HL-60 (cell line): ENCODE measurements around the gene SPRR2D.
"Not testable (repeated sequence)": the region's sequence is repeated elsewhere in the genome, so short reads cannot be mapped to it uniquely, and the experiment has no call there.

ENCODE experiments used
- DNase-seq, 2 experiments: peaks; one replicate each; pipeline ENCODE4 v3.0.0-alpha.2; 2010 to 2020; ENCODE audit warnings: low read depth in 1 of 2, low spot score in 1 of 2
- H3K27ac ChIP-seq: fragments of 250-450 bp; sonication (Bioruptor Pico); replicated peaks from 2 replicates; pipeline ENCODE4 v1.5.1; 2020; ENCODE audit warnings: mild to moderate bottlenecking, moderate library complexity
- H3K27me3 ChIP-seq: fragments of 250-450 bp; sonication (Bioruptor Pico); 2 replicates; pipeline ENCODE4 v1.5.1; 2021; ENCODE audit warnings: mild to moderate bottlenecking, moderate library complexity; ENCODE audit not compliant: insufficient read depth, poor library complexity, severe bottlenecking
- H3K4me3 ChIP-seq: replicated peaks from 2 replicates; pipeline ENCODE4 v1.5.1; 2011; ENCODE audit warnings: mild to moderate bottlenecking, control low read depth, low read length; ENCODE audit not compliant: insufficient read depth
- GABPA ChIP-seq: IDR thresholded peaks from 2 replicates; pipeline ENCODE4 v1.6.1; 2012; ENCODE audit warnings: low read depth
- POLR2AphosphoS5 ChIP-seq: IDR thresholded peaks from 2 replicates; pipeline ENCODE4 v1.6.1; 2012; ENCODE audit warnings: low read depth
- SPI1 ChIP-seq: IDR thresholded peaks from 2 replicates; pipeline ENCODE4 v1.6.1; 2012; ENCODE audit warnings: low read depth, mild to moderate bottlenecking, borderline replicate concordance
- TF ChIP-seq, protein P1 (sequence below): IDR thresholded peaks from one replicate; pipeline ENCODE4 v1.5.1; 2011; ENCODE audit warnings: low read length, control low read depth, inconsistent platforms; ENCODE audit not compliant: insufficient read depth
- TF ChIP-seq, protein P2 (sequence below): IDR thresholded peaks from 2 replicates; pipeline ENCODE4 v1.6.1; 2012; ENCODE audit warnings: low read depth; ENCODE audit not compliant: insufficient replicate concordance

Gene SPRR2D

DNA sequence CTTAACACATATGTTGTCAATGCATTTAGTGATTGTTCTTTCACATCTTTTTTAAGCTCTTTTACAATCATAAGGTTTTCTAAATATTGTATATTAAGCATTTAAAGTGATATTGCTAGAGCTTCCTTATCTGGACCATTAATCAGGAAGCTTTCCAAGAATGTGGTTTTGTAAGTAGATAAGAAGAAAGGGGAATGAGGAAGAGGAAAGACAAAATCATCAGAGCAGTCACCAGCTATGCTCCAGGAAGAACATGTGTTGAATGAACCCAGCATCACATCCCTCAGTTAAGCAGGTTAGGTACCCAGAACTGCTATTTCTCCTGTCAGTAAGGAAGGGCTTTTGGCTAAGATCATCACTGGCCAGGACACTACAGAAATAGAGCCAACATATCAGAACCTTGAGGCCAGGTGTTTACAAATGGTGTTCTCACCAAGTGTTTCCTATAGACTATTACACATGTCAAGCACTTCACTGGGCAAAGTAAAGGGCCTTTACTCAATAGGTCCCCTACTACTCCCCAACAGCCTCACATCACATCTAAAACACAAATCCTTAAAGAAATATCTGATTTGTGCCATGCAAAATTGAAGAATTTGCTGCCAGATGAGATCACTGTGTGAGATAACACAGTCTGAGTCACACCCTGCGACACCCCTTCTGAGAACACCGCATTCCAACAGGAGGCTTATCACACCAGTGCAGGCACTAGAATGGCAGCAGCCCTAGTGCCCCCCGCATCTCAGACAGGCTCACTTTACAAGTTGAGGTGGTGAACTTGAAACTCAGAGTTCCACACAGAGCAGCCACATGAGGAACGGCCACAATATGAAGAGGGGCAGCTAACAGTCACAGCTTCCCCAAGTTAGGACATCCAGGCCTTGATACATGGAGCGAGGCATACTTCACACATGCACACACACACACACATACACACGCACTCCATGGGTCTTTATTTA is 18.2 kb upstream of the SPRR2D start:
- TF ChIP-seq, protein P1, sequence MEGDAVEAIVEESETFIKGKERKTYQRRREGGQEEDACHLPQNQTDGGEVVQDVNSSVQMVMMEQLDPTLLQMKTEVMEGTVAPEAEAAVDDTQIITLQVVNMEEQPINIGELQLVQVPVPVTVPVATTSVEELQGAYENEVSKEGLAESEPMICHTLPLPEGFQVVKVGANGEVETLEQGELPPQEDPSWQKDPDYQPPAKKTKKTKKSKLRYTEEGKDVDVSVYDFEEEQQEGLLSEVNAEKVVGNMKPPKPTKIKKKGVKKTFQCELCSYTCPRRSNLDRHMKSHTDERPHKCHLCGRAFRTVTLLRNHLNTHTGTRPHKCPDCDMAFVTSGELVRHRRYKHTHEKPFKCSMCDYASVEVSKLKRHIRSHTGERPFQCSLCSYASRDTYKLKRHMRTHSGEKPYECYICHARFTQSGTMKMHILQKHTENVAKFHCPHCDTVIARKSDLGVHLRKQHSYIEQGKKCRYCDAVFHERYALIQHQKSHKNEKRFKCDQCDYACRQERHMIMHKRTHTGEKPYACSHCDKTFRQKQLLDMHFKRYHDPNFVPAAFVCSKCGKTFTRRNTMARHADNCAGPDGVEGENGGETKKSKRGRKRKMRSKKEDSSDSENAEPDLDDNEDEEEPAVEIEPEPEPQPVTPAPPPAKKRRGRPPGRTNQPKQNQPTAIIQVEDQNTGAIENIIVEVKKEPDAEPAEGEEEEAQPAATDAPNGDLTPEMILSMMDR, result no peak
- TF ChIP-seq, protein P2, sequence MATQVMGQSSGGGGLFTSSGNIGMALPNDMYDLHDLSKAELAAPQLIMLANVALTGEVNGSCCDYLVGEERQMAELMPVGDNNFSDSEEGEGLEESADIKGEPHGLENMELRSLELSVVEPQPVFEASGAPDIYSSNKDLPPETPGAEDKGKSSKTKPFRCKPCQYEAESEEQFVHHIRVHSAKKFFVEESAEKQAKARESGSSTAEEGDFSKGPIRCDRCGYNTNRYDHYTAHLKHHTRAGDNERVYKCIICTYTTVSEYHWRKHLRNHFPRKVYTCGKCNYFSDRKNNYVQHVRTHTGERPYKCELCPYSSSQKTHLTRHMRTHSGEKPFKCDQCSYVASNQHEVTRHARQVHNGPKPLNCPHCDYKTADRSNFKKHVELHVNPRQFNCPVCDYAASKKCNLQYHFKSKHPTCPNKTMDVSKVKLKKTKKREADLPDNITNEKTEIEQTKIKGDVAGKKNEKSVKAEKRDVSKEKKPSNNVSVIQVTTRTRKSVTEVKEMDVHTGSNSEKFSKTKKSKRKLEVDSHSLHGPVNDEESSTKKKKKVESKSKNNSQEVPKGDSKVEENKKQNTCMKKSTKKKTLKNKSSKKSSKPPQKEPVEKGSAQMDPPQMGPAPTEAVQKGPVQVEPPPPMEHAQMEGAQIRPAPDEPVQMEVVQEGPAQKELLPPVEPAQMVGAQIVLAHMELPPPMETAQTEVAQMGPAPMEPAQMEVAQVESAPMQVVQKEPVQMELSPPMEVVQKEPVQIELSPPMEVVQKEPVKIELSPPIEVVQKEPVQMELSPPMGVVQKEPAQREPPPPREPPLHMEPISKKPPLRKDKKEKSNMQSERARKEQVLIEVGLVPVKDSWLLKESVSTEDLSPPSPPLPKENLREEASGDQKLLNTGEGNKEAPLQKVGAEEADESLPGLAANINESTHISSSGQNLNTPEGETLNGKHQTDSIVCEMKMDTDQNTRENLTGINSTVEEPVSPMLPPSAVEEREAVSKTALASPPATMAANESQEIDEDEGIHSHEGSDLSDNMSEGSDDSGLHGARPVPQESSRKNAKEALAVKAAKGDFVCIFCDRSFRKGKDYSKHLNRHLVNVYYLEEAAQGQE, result no peak
- TF ChIP-seq GABPA (no peak), SPI1 (no peak), POLR2AphosphoS5 (no peak)
- Histone ChIP-seq H3K27me3 (peaks cover 13% of the 10 kb centered on the region), H3K27ac (no peak overlapping the region), H3K4me3 (no peak overlapping the region)
- DNase-seq, result no peak

DNA sequence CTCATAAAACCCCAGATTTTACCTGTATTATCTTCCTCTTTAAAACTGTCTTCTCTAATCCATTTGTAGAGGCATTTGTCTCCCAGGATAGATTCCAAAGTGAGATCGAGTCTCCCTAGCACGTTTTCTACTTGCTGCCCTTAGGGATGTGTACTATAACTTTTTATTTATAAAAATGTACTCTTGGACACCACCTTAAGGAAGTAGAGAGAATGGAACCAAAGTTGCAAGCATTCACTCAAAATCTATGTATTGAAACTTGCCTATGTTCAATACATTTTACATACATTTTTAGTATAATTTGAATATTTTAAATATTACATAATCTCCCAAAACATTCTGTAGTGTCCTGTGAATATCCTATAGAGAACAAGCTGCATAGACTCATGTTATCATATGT is 17.2 kb upstream of the SPRR2D start:
- no peak overlapping the region for H3K27ac ChIP-seq
- no peak for DNase-seq
- TF ChIP-seq, protein P1, result no peak

DNA sequence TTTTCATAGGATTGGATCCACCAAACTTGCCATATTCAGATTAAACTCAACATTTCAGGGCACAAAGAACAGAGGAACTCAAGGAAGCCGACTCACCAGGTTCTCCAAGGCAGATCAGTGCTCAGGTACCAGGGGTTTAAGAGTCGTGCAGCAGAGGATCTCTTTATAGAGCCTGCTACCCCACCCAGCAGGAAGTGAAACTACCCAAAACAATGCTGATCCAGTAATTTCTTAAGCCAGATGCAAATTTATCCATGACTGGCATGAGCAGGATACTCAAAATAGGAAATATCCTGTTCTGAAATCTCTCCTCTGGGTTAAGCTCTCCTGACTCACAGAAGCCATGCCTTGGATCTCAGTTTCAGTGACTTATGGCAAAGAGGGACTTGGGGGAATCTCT is 16.5 kb upstream of the SPRR2D start, which contains the start of gene SPRR2A:
SPRR2A (minus strand) TSS at position 138 of the 400 bp plus-strand sequence. CDS start 777 bp downstream, outside the sequence.
- Histone ChIP-seq H3K27me3 (peaks cover 13% of the 10 kb centered on the region), H3K4me3 (no peak within 1 kb of the TSS), H3K27ac (no peak within 1 kb of the TSS)
- DNase-seq, result no peak
- TF ChIP-seq, protein P2, result no peak
- no peak for TF ChIP-seq GABPA
- TF ChIP-seq SPI1, result no peak
- TF ChIP-seq, protein P1, result no peak
- no peak for TF ChIP-seq POLR2AphosphoS5

More for the DNA sequence above, 17.2 kb upstream of the SPRR2D start:
- H3K4me3 ChIP-seq, result no peak overlapping the region
- peaks cover 13% of the 10 kb centered on the region for H3K27me3 ChIP-seq

DNA sequence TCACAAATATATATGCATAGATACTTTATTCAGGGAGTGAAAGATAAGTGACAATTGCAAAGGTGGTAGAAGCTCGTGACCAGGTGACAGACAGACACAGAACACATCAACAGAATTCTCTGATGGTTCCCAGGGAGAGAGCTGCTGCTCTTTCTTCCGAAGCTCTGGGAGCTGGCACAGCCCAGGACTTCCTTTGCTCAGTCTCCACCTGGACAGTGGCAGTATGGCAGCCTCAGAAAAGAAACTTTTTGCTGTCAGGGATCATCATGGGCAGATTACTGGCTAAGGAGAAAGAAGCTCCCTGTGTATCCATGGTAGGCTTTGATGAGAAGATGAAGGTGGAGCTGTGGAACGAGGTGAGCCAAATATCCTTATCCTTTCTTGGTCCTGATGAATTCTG is 15.2 kb upstream of the SPRR2D start:
- peaks cover 13% of the 10 kb centered on the region for H3K27me3 ChIP-seq
- H3K4me3 ChIP-seq, H3K27ac ChIP-seq, DNase-seq: not testable (repeated sequence)
